ENCODE measurements around the gene DLX6.

- no peak for TF ChIP-seq POLR2A (IDR thresholded peaks at IDR 0.05; ENCODE audit: extremely low read depth, insufficient read length)
- no peak for TF ChIP-seq CTCF (IDR thresholded peaks at IDR 0.05; ENCODE audit: low read depth, low read length)
- TF ChIP-seq MAX (IDR thresholded peaks at IDR 0.05; ENCODE audit: low read depth, low read length), result no peak
- TF ChIP-seq MYC (IDR thresholded peaks at IDR 0.05; ENCODE audit: low read depth, low read length), result no peak
Measured at GRCh38 chr7:97001221-97001620, 4.1 kb upstream of the DLX6 start.

Data from NB4 (cell line).